K562 (cell line): ENCODE measurements around the gene SDF4. TPM values are rescaled to one million over a fixed set of nuclear protein-coding genes. Genes with fewer than 3 reads are reported as not detected.

ENCODE experiments used
- ATAC-seq: fragments of 200-7000 bp; cut with Tn5 transposase; 3 replicates; pipeline ENCODE4 v1.9.1; 2020; ENCODE audit warnings: moderate library complexity
- BruUV-seq: library from RNA; stranded (reverse); fragments of 400-500 nt; replicated peaks from 2 replicates; lab custom pipeline; 2021; lab: Mats Ljungman, UMichigan
- CTCF ChIA-PET: fragments of 300-600 bp; formaldehyde crosslinking; extraction: SDS; loops from one replicate; lab custom pipeline; 2021; ENCODE audit warnings: low intra/inter-chr PET ratio; lab: Yijun Ruan, JAX
- POLR2A ChIA-PET: fragments of 300-600, 350-650 bp; sonication (Branson Sonifier 250); formaldehyde crosslinking; extraction: SDS; loops from one replicate; lab custom pipeline; 2021; ENCODE audit warnings: antibody characterized with exemption, inconsistent platforms; lab: Yijun Ruan, JAX
- DNase-seq, 4 experiments: peaks; one replicate each; pipeline versions ENCODE4 v3.0.0 to v3.0.0-alpha.2; 2011 to 2018; ENCODE audit warnings: low spot score in 3 of 4, mixed read lengths in 3 of 4; ENCODE audit errors: extremely low read depth in 1 of 4
- FAIRE-seq: peaks from 2 replicates; lab custom pipeline; 2011; peaks lifted over from hg19 to GRCh38; lab: Jason Lieb, UNC
- H2AFZ ChIP-seq: 2 replicates; pipeline ENCODE4 v1.6.0; 2011; ENCODE audit warnings: low read depth, low read length, control low read depth, inconsistent platforms
- H3K27ac ChIP-seq: fragments of 200-600 bp; 3 replicates; pipeline ENCODE4 v1.8.0; 2011; ENCODE audit warnings: low read depth, mild to moderate bottlenecking, control low read depth, inconsistent platforms, low read length, moderate library complexity, mixed read lengths; ENCODE audit errors: extremely low read depth
- H3K27me3 ChIP-seq, 2 experiments: fragments of 300-600 bp in 1 of 2; 2 replicates in 1 of 2; 3 replicates in 1 of 2; pipeline versions ENCODE4 v1.6.0 to v1.8.0; 2011; ENCODE audit warnings: inconsistent platforms in 2 of 2, low read length in 2 of 2, mild to moderate bottlenecking in 1 of 2, mixed read lengths in 1 of 2, moderate library complexity in 1 of 2; ENCODE audit not compliant: control insufficient read depth in 2 of 2, insufficient read depth in 2 of 2
- H3K36me3 ChIP-seq: fragments of 300-600 bp; 3 replicates; pipeline ENCODE4 v1.8.0; 2011; ENCODE audit warnings: mild to moderate bottlenecking, low read length, inconsistent platforms; ENCODE audit not compliant: control insufficient read depth, insufficient read depth
- H3K4me1 ChIP-seq, 2 experiments: fragments of 200-600 bp in 1 of 2; replicated peaks in 1 of 2; 2 replicates in 1 of 2; 3 replicates in 1 of 2; pipeline versions ENCODE4 v1.5.1 to v1.8.0; 2011; ENCODE audit warnings: inconsistent platforms in 2 of 2, low read length in 2 of 2, mild to moderate bottlenecking in 1 of 2, mixed read lengths in 1 of 2, moderate library complexity in 1 of 2; ENCODE audit not compliant: control insufficient read depth in 2 of 2, insufficient read depth in 2 of 2
- H3K4me2 ChIP-seq: 2 replicates; pipeline ENCODE4 v1.6.1; 2011; ENCODE audit warnings: low read length, control low read depth, inconsistent platforms, mixed read lengths; ENCODE audit not compliant: insufficient read depth
- H3K4me3 ChIP-seq: fragments of 200-600 bp; sonication (generic), shearing (Covaris generic); 2 replicates; pipeline ENCODE4 v1.5.1; 2016; ENCODE audit warnings: control low read depth, inconsistent platforms
- H3K79me2 ChIP-seq: fragments of 200-600 bp; 3 replicates; pipeline ENCODE4 v1.8.0; 2011; ENCODE audit warnings: low read length, inconsistent platforms; ENCODE audit not compliant: control insufficient read depth, insufficient read depth
- H3K9ac ChIP-seq, 2 experiments: 2 replicates each; pipeline versions ENCODE4 v1.6.0 to v1.6.1; 2011; ENCODE audit warnings: low read depth in 2 of 2, low read length in 2 of 2, control low read depth in 1 of 2, inconsistent platforms in 1 of 2, mild to moderate bottlenecking in 1 of 2, mixed read lengths in 1 of 2; ENCODE audit not compliant: insufficient read depth in 1 of 2
- H3K9me1 ChIP-seq: one replicate; pipeline ENCODE4 v1.6.0; 2011; ENCODE audit warnings: inconsistent platforms, mild to moderate bottlenecking, low read length, moderate library complexity; ENCODE audit not compliant: control insufficient read depth, insufficient read depth
- H3K9me3 ChIP-seq: replicated peaks from 2 replicates; pipeline ENCODE4 v1.5.1; 2011; ENCODE audit warnings: low read depth, low read length, inconsistent platforms; ENCODE audit not compliant: control insufficient read depth, insufficient read depth
- H4K20me1 ChIP-seq: replicated peaks from 2 replicates; pipeline ENCODE4 v1.6.1; 2011; ENCODE audit warnings: low read length, inconsistent platforms, mixed read lengths; ENCODE audit not compliant: control insufficient read depth, insufficient read depth
- HDAC3 ChIP-seq: fragments of 450-650 bp; IDR thresholded peaks from 2 replicates; pipeline ENCODE4 v1.6.1; 2018; ENCODE audit warnings: borderline replicate concordance, mild to moderate bottlenecking, moderate library complexity; ENCODE audit not compliant: partially characterized antibody
- HDAC8 ChIP-seq: fragments of 450-650 bp; IDR thresholded peaks from 2 replicates; pipeline ENCODE4 v1.6.1; 2016; ENCODE audit warnings: mild to moderate bottlenecking, missing genetic modification characterization, moderate library complexity, missing compliant biosample characterization
- HEY1 ChIP-seq: fragments of 250-450 bp; sonication (Bioruptor Pico); IDR thresholded peaks from 2 replicates; pipeline ENCODE4 v1.5.0; 2020; ENCODE audit warnings: mild to moderate bottlenecking, moderate library complexity, borderline replicate concordance
- MAFF ChIP-seq: IDR thresholded peaks from 2 replicates; pipeline ENCODE4 v1.6.1; 2012; ENCODE audit warnings: low read length, improper control_type of control experiment
- MIER1 ChIP-seq: fragments of 450-650 bp; IDR thresholded peaks from 2 replicates; pipeline ENCODE4 v1.6.1; 2016; ENCODE audit warnings: antibody characterized with exemption, mild to moderate bottlenecking, low read depth
- SRSF7 ChIP-seq: fragments of 200-400 bp; formaldehyde crosslinking; optimal IDR thresholded peaks from 2 replicates; pipeline ENCODE3; 2017; ENCODE audit warnings: mild to moderate bottlenecking, low read depth, low read length
- SRSF9 ChIP-seq: fragments of 200-400 bp; formaldehyde crosslinking; IDR thresholded peaks from 2 replicates; pipeline ENCODE4 v1.6.1; 2017; ENCODE audit warnings: low read depth, low read length, borderline replicate concordance
- ZBTB12 ChIP-seq: fragments of 250-450 bp; sonication (Bioruptor Pico); IDR thresholded peaks from 2 replicates; pipeline ENCODE4 v1.4.0; 2020
- ZFPM2 ChIP-seq: fragments of 250-450 bp; sonication (Bioruptor Pico); IDR thresholded peaks from 2 replicates; pipeline ENCODE4 v1.5.1; 2022; ENCODE audit warnings: mild to moderate bottlenecking
- ZKSCAN1 ChIP-seq: fragments of 150-350 bp; IDR thresholded peaks from 2 replicates; pipeline ENCODE4 v1.6.1; 2016; ENCODE audit warnings: low read depth, low read length
- ZNF175 ChIP-seq: fragments of 200-800 bp; sonication (Bioruptor generic); IDR thresholded peaks from 2 replicates; pipeline ENCODE4 v1.6.1; 2016; ENCODE audit warnings: low read depth, mild to moderate bottlenecking, missing genetic modification characterization, missing compliant biosample characterization
- ZNF232 ChIP-seq: sonication (generic); formaldehyde crosslinking; IDR thresholded peaks from 2 replicates; pipeline ENCODE4 v1.8.0; 2022; ENCODE audit warnings: mild to moderate bottlenecking, missing genetic modification reagents
- WGBS: fragments of 100-300 bp; shearing (Covaris generic); methylation state at CpG from one replicate; pipeline ENCODE4 v1.1.6; 2016; ENCODE audit warnings: low coverage, mixed read lengths; ENCODE audit not compliant: insufficient coverage; ENCODE audit errors: missing lambda C conversion rate; 5-methylcytosine and 5-hydroxymethylcytosine counted together
- in situ Hi-C: fragments of 300-500 bp; cut with MboI; formaldehyde crosslinking; loops from 4 replicates; pipeline ENCODE4 v1.15.0; 2018; ENCODE audit warnings: inconsistent platforms, mixed read lengths
- intact Hi-C: fragments of 100-400 bp; cut with micrococcal nuclease; formaldehyde crosslinking; loops from 2 replicates; pipeline ENCODE4 v1.14.2; 2022
- polyA plus RNA-seq, 8 experiments: library from polyadenylated mRNA; depleted of rRNA in 4 of 8; stranded (reverse) in 5 of 8; unstranded in 3 of 8; fragments of >200 nt; fragmentation: Nextera tagmentation in 2 of 8; fragmentation: Illumina TruSeq in 1 of 8; extraction: Ambion mirVana in 2 of 8; extraction: Trizol in 1 of 8; gene quantifications; 2 replicates each; pipeline versions ENCODE4 v1.2.1 to v1.2.3, GENCODE V29; 2011 to 2014; ENCODE audit warnings: inconsistent platforms in 1 of 8, missing spikeins in 1 of 8
- total RNA-seq, 7 experiments: library from RNA; depleted of rRNA in 6 of 7; stranded (reverse); fragments of >200 nt in 6 of 7; fragmentation: Illumina TruSeq in 2 of 7; extraction: Trizol in 2 of 7; gene quantifications; 2 replicates each; pipeline versions ENCODE4 v1.2.1 to v1.2.3, GENCODE V29; 2011 to 2021; ENCODE audit warnings: low replicate concordance in 1 of 7
- TF ChIP-seq, protein P1 (sequence below): fragments of 250-450 bp; sonication (Bioruptor Pico); IDR thresholded peaks from 2 replicates; pipeline ENCODE4 v1.5.0; 2020; ENCODE audit warnings: mild to moderate bottlenecking, borderline replicate concordance
- TF ChIP-seq, protein P2 (sequence below): sonication (generic); formaldehyde crosslinking; IDR thresholded peaks from 2 replicates; pipeline ENCODE4 v1.8.0; 2023; ENCODE audit warnings: mild to moderate bottlenecking, missing genetic modification reagents

SDF4 gene
- total and polyA plus RNA-seq, 9 of the 15 experiments (the other 6 are each of a cell fraction or from before 2014, with no cell fraction given), result 0.35 to 160 (median 65.2) TPM

- TF ChIP-seq ZBTB12 (CRISPR knock-in tag), result no peak
- no peak for TF ChIP-seq HDAC3
- 0 out of 2 replicates have a peak, but pooled peaks have one; percentile 34 for TF ChIP-seq MIER1
Observed at GRCh38 chr1:1274299-1274930, 42.6 kb upstream of the SDF4 start (continued).

DNA sequence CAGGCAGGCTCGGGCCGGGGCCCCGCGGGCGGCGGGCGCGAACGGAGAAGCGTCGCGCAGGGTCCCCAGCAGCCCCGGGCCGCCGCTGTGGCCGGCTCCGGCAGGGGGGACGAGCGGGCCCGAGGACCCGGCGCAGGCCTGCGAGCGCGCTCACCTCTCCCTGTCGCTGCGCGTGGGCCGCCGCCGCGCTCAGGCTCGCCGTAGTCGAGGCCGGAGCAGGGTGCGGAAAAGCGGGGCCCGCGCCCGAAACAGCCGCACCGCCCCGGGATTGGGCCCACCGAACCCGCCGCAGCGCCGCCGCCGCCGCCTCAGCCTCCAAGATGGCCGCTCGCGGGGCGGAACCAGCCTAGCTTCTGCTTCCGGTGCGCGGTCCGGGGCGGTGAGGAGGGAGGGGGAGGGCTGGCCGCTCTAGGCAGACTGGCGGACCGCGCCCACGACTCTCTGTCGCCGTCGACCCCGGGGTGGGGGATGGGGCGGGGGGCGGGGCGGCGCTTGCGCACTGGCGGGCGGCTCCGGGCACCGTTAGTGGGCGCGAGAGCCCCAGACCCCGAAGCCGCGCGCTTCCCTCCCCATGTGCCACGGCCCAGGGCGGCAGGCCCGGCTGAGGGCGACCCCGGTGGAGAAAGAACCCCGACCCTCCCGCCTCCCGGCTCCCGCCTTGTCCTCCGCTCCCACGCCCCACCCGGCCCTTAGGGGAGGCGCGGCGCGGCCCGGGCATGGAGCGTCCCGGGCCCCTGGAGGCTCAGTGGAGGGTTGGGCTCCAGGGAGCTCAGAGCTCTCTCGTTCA is 41.9 kb upstream of the SDF4 start, which contains the start of gene UBE2J2:
Gene UBE2J2 (minus strand): TSS at position 343 of the 787 bp plus-strand sequence. CDS start 5,862 bp downstream, outside the sequence.
- Histone ChIP-seq H3K4me2 (peak within 1 kb of the TSS; percentile 94), H2AFZ (peak within 1 kb of the TSS; percentile 86), H3K4me3 (peak within 1 kb of the TSS; percentile 97), H3K36me3 (peaks cover 33% of the 10 kb centered on the region), H3K9me3 (no peaks in the 10 kb centered on the region), H4K20me1 (peaks cover 23% of the 10 kb centered on the region), H3K9ac (peak within 1 kb of the TSS; percentile 96 to 100), H3K4me1 (peaks cover 16 to 54% of the 10 kb centered on the region in 2 experiments; a peak in 4 of 5 replicates), H3K27me3 (no peaks in the 10 kb centered on the region), H3K9me1 (peaks cover 7% of the 10 kb centered on the region), H3K79me2 (peaks cover 52% of the 10 kb centered on the region), H3K27ac (peak within 1 kb of the TSS; percentile 89)
- in situ Hi-C loops, result no loop called here
- DNase-seq (peak; percentile 97 to 99 (median 98)), FAIRE-seq (no peak), ATAC-seq (peak; percentile 90)
- ChIA-PET CTCF (no interaction called here), POLR2A (interaction anchor here (0.5 to 1.0 kb wide), 7 partner anchors 8 to 855 kb away, joined by 3 to 4 read pairs (median 3); no protein-coding TSS in a partner anchor)
- intact Hi-C loops, result no loop called here
- no TSS peak for BruUV-seq
- 0% methylated on average over 36 of the region's 105 CpGs for WGBS
- TF ChIP-seq, protein P1, sequence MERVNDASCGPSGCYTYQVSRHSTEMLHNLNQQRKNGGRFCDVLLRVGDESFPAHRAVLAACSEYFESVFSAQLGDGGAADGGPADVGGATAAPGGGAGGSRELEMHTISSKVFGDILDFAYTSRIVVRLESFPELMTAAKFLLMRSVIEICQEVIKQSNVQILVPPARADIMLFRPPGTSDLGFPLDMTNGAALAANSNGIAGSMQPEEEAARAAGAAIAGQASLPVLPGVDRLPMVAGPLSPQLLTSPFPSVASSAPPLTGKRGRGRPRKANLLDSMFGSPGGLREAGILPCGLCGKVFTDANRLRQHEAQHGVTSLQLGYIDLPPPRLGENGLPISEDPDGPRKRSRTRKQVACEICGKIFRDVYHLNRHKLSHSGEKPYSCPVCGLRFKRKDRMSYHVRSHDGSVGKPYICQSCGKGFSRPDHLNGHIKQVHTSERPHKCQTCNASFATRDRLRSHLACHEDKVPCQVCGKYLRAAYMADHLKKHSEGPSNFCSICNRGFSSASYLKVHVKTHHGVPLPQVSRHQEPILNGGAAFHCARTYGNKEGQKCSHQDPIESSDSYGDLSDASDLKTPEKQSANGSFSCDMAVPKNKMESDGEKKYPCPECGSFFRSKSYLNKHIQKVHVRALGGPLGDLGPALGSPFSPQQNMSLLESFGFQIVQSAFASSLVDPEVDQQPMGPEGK, result no peak
- no peak for TF ChIP-seq MAFF
- TF ChIP-seq ZNF232 (CRISPR knock-in tag), result no peak
- TF ChIP-seq, protein P2, sequence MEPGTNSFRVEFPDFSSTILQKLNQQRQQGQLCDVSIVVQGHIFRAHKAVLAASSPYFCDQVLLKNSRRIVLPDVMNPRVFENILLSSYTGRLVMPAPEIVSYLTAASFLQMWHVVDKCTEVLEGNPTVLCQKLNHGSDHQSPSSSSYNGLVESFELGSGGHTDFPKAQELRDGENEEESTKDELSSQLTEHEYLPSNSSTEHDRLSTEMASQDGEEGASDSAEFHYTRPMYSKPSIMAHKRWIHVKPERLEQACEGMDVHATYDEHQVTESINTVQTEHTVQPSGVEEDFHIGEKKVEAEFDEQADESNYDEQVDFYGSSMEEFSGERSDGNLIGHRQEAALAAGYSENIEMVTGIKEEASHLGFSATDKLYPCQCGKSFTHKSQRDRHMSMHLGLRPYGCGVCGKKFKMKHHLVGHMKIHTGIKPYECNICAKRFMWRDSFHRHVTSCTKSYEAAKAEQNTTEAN, result no peak
- TF ChIP-seq HDAC8 (tag), result no peak
- TF ChIP-seq SRSF7, result no peak
- TF ChIP-seq ZKSCAN1, result no peak
- TF ChIP-seq SRSF9, result no peak
- no peak for TF ChIP-seq ZFPM2 (CRISPR knock-in tag)
- TF ChIP-seq ZNF175 (CRISPR knock-in tag), result no peak
- TF ChIP-seq HEY1 (CRISPR knock-in tag), result no peak
